Lung (tissue), 12 donors: ENCODE results near the gene FAIM2. TPM values are rescaled to one million over a fixed set of nuclear protein-coding genes. Genes with fewer than 3 reads are reported as not detected.
"Not testable (repeated sequence)": the region's sequence is repeated elsewhere in the genome, so short reads cannot be mapped to it uniquely, and the experiment has no call there.

ENCODE experiments used
- ATAC-seq: fragments of 200-7000 bp; cut with Tn5 transposase; one replicate; pipeline ENCODE4 v1.9.1; 2020; ENCODE audit warnings: moderate number of reproducible peaks; ENCODE audit not compliant: insufficient read depth, low FRiP score
- DNase-seq, 3 donors: peaks; one replicate each; pipeline ENCODE4 v3.0.0-alpha.2; 2013 to 2017
- H3K27ac ChIP-seq, 2 donors: one replicate each; pipeline ENCODE4 v1.5.1; 2013; ENCODE audit warnings: mild to moderate bottlenecking in 2 of 2, moderate library complexity in 2 of 2, control low read depth in 1 of 2, inconsistent platforms in 1 of 2, low read depth in 1 of 2, low read length in 1 of 2
- H3K27me3 ChIP-seq, 3 donors: one replicate each; pipeline ENCODE4 v1.5.1; 2013; ENCODE audit warnings: low read length in 2 of 3; ENCODE audit not compliant: control insufficient read depth in 3 of 3, insufficient read depth in 3 of 3
- H3K36me3 ChIP-seq, 4 donors: one replicate each; pipeline ENCODE4 v1.5.1; 2013; ENCODE audit warnings: low read length in 4 of 4, mild to moderate bottlenecking in 1 of 4, moderate library complexity in 1 of 4; ENCODE audit not compliant: control insufficient read depth in 4 of 4, insufficient read depth in 4 of 4
- H3K4me1 ChIP-seq, 5 donors: one replicate each; pipeline ENCODE4 v1.5.1; 2013; ENCODE audit warnings: low read length in 5 of 5, mild to moderate bottlenecking in 2 of 5, moderate library complexity in 1 of 5; ENCODE audit not compliant: control insufficient read depth in 5 of 5, insufficient read depth in 5 of 5
- H3K4me3 ChIP-seq: one replicate; pipeline ENCODE4 v1.5.1; 2013; ENCODE audit warnings: mild to moderate bottlenecking, control low read depth, moderate library complexity
- H3K9ac ChIP-seq, 2 donors: one replicate each; pipeline ENCODE4 v1.5.1; 2013; ENCODE audit warnings: low read length in 2 of 2, control low read depth in 1 of 2; ENCODE audit not compliant: insufficient read depth in 1 of 2
- H3K9me3 ChIP-seq, 4 donors: one replicate each; pipeline ENCODE4 v1.5.1; 2013; ENCODE audit warnings: low read length in 3 of 4, mild to moderate bottlenecking in 1 of 4, moderate library complexity in 1 of 4; ENCODE audit not compliant: control insufficient read depth in 4 of 4, insufficient read depth in 3 of 4
- CTCF ChIP-seq: IDR thresholded peaks from 2 replicates; pipeline ENCODE4 v1.5.1; 2012; ENCODE audit warnings: mild to moderate bottlenecking; ENCODE audit errors: control extremely low read depth, extremely low read depth
- WGBS, 2 donors: extraction: QIAGEN DNeasy Blood & Tissue Kit; methylation state at CpG; one replicate each; pipeline ENCODE4 v1.1.7; 2013; 5-methylcytosine and 5-hydroxymethylcytosine counted together
- polyA plus RNA-seq, 2 donors: library from polyadenylated mRNA; stranded (reverse); fragments of 200-250 nt; gene quantifications; one replicate each; pipeline ENCODE4 v1.2.1, GENCODE V29; 2013
- total RNA-seq, 2 donors: library from RNA; depleted of rRNA in 1 of 2; stranded (reverse); fragments of >200 nt in 1 of 2; gene quantifications; one replicate each; pipeline ENCODE4 v1.2.1, GENCODE V29; 2014 to 2021
- donor health status: control.
- donor health status: control.
- donor health status: Bipolar disorder and iron deficiency.
- donor health status: healthy.
- donor health status: DM: yes; HTN: yes; CAD: no.

FAIM2 gene
- total and polyA plus RNA-seq, 4 donors = 0.46 to 1.4 (median 0.55) TPM

GRCh38 chr12:49880756-49881414 lies 22.8 kb downstream of the FAIM2 start:
- Histone ChIP-seq H3K27ac (no peak overlapping the region), H3K4me3 (no peak overlapping the region), H3K9ac (no peak overlapping the region), H3K9me3 (peaks cover 0 to 5% (median 0%) of the 10 kb centered on the region in 4 donors), H3K27me3 (no peaks in the 10 kb centered on the region), H3K4me1 (no peaks in the 10 kb centered on the region), H3K36me3 (no peaks in the 10 kb centered on the region)
- TF ChIP-seq CTCF = no peak
- ATAC-seq (no peak), DNase-seq (peak in 2 of 3 donors; percentile 30 to 59)
- 80 to 92% methylated on average over 5 of the region's 5 CpGs for WGBS, 2 donors

GRCh38 chr12:49879065-49879464 lies 24.6 kb downstream of the FAIM2 start:
- H3K9me3 ChIP-seq, H3K27me3 ChIP-seq, DNase-seq, H3K9ac ChIP-seq, H3K36me3 ChIP-seq, H3K27ac ChIP-seq, H3K4me3 ChIP-seq, ATAC-seq, H3K4me1 ChIP-seq: not testable (repeated sequence)
- 90 to 94% methylated on average over 2 of the region's 2 CpGs for WGBS, 2 donors

DNA sequence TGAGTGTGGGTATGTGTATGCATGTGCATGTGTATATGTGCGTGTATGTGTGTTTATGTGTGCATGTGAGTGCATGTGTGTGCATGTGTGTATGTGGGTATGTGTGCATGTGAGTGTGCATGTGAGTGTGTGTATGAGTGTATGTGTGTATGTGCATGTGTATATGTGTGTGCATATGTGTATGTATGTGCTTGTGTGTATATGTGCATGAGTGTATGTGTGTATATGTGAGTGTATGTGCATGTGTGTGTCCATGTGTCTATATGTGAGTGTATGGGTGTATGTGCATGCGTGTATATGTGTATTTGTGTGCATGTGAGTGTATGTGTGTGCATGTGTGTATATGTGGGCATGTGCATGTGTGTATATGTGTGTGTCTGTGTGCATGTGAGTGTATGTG lies 25.7 kb downstream of the FAIM2 start:
- TF ChIP-seq CTCF = no peak
- no peak for ATAC-seq

GRCh38 chr12:49877066-49877465 lies 26.6 kb downstream of the FAIM2 start:
- Histone ChIP-seq H3K4me1 (peaks cover 0 to 25% (median 13%) of the 10 kb centered on the region in 5 donors), H3K27me3 (no peaks in the 10 kb centered on the region), H3K4me3 (no peak overlapping the region), H3K9ac (no peak overlapping the region), H3K9me3 (peaks cover 0 to 5% (median 0%) of the 10 kb centered on the region in 4 donors), H3K27ac (no peak overlapping the region), H3K36me3 (no peaks in the 10 kb centered on the region)
- ATAC-seq (no peak), DNase-seq (no peak)
- 73 to 81% methylated on average over 5 of the region's 5 CpGs for WGBS, 2 donors
- TF ChIP-seq CTCF = no peak

More for the DNA sequence above, 25.7 kb downstream of the FAIM2 start:
- Histone ChIP-seq H3K27me3 (no peaks in the 10 kb centered on the region), H3K9me3 (peaks cover 0 to 5% (median 0%) of the 10 kb centered on the region in 4 donors), H3K9ac (no peak overlapping the region), H3K27ac (no peak overlapping the region), H3K36me3 (no peaks in the 10 kb centered on the region), H3K4me3 (no peak overlapping the region), H3K4me1 (peaks cover 0 to 15% (median 9%) of the 10 kb centered on the region in 5 donors)
- DNase-seq = no peak
- 21 to 90% methylated on average over 1 to 2 of the region's 2 CpGs for WGBS, 2 donors
